NCI-H2196 treated with DMSO at 0.1 percent for 48 hours (cell line): ENCODE measurements around the gene RASA2.
A peak's percentile ranks its signal among the peaks of the same experiment; 100 is the strongest.

ENCODE experiments used
- DNase-seq: peaks from one replicate; lab custom pipeline; 2025; ENCODE audit not compliant: unreplicated experiment; lab: John Stamatoyannopoulos, UW

RASA2 gene

GRCh38 chr3:141486746-141487520 is at the start of gene RASA2:
Gene RASA2 (plus strand): TSS chr3:141487027. CDS start chr3:141487084, 57 bp downstream.
- peak; percentile 75 for DNase-seq

GRCh38 chr3:141439589-141439988 is 47.2 kb upstream of the RASA2 start:
- DNase-seq = no peak

GRCh38 chr3:141440942-141441341 is 45.9 kb upstream of the RASA2 start:
- DNase-seq = no peak

GRCh38 chr3:141441381-141442364 is 45.2 kb upstream of the RASA2 start:
- DNase-seq = peak; percentile 17

GRCh38 chr3:141442446-141442845 is 44.4 kb upstream of the RASA2 start:
- DNase-seq = no peak

GRCh38 chr3:141442914-141443313 is 43.9 kb upstream of the RASA2 start:
- DNase-seq = no peak

- DNase-seq = no peak
Observed at GRCh38 chr3:141444586-141445285, 42.1 kb upstream of the RASA2 start.

GRCh38 chr3:141445990-141446389 is 40.8 kb upstream of the RASA2 start:
- DNase-seq = no peak

GRCh38 chr3:141446737-141447136 is 40.1 kb upstream of the RASA2 start:
- DNase-seq = no peak

GRCh38 chr3:141447383-141447782 is 39.4 kb upstream of the RASA2 start:
- no peak for DNase-seq

GRCh38 chr3:141448606-141449220 is 38.1 kb upstream of the RASA2 start:
- no peak for DNase-seq

- no peak for DNase-seq
Observed at GRCh38 chr3:141449424-141449823, 37.4 kb upstream of the RASA2 start.

GRCh38 chr3:141450727-141451375 is 36.0 kb upstream of the RASA2 start:
- DNase-seq = no peak

GRCh38 chr3:141452045-141452444 is 34.8 kb upstream of the RASA2 start:
- peak; percentile 23 for DNase-seq

- DNase-seq = no peak
Observed at GRCh38 chr3:141452773-141453172, 34.1 kb upstream of the RASA2 start.

- no peak for DNase-seq
Observed at GRCh38 chr3:141454054-141454453, 32.8 kb upstream of the RASA2 start.

- peak; percentile 78 for DNase-seq
Observed at GRCh38 chr3:141454906-141455602, 31.8 kb upstream of the RASA2 start.

GRCh38 chr3:141455603-141456300 is 31.1 kb upstream of the RASA2 start:
- DNase-seq = no peak

- DNase-seq = no peak
Observed at GRCh38 chr3:141456301-141456625, 30.6 kb upstream of the RASA2 start.
